GM13976 (cell line): ENCODE data around the gene GABRA4.

Experiments
- DNase-seq: peaks from one replicate; pipeline ENCODE4 v3.0.0; 2012; ENCODE audit warnings: low spot score
- CTCF ChIP-seq: IDR thresholded peaks from 2 replicates; pipeline ENCODE4 v1.5.1; 2012; ENCODE audit warnings: borderline replicate concordance, mild to moderate bottlenecking; ENCODE audit not compliant: insufficient read depth; ENCODE audit errors: extremely low read depth, missing control alignments, control extremely low read depth
- in situ Hi-C: fragments of 300-500 bp; cut with MboI; formaldehyde crosslinking; loops from one replicate; pipeline ENCODE4 v1.12.0; 2022; ENCODE audit warnings: low sequenced_read_pairs, mixed read lengths, inconsistent platforms; ENCODE audit not compliant: unreplicated experiment

The GABRA4 gene

DNA sequence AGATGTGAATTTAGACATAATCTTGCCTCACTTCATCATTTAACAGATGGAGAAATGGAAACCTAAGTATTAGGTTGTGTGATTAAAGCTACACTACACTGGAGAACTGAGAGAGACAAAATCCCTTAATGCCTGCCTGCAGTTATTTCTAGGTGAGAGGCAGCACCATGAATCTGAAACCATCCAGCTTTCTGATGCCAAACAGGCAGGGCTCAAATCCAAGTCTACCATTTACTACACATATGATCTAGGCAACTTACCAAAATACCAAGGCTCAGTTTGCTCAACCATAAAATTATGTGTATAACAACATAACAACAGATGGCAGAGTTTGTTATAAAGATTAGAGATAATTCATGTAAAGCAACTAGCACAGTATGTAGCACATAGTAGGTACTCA, 38.7 kb downstream of the GABRA4 start:
- TF ChIP-seq CTCF = no peak
- DNase-seq = no peak
- in situ Hi-C loops = no loop called here

DNA sequence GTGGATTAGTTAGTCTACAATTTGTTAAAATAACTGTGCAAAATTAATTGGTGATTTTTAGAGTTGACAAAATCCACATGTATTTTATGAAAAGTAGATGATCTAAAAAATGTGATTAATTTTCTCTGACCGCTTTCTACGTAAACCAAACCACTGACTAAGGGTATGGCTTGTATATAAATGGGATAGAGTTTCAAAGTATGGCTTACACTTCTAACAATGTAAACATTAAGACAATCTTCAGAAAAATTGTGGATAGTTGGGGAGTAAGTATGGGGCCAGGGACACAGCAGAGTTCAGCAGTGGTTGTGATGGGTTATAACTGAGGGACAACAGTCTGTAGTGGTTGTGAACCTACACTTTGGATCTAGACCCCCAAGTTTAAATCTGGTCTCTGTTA, 39.8 kb downstream of the GABRA4 start:
- in situ Hi-C loops = no loop called here
- DNase-seq = no peak
- no peak for TF ChIP-seq CTCF

DNA sequence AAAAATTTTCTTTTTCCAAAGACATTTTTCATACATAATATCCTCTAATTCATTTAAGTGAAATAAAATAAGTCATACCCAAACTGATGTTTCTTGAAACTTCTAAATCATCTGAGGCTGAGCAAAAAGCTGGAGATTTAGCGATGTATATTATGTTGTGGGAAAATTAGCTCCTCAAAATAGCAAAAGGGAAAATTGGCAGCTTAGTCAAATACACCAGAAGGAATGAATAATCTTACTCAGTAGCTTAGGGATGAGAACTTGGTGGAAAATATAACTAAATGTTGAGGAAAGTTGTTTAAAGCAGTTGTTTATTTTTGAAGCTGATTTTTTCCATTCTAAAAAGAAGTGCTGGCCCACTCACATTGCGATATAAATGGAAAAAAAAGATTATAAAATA, 40.9 kb downstream of the GABRA4 start:
- no peak for TF ChIP-seq CTCF
- DNase-seq = no peak
- in situ Hi-C loops = no loop called here

GRCh38 chr4:46950826-46951225, 42.6 kb downstream of the GABRA4 start:
- no peak for TF ChIP-seq CTCF
- no peak for DNase-seq
- in situ Hi-C loops = no loop called here

DNA sequence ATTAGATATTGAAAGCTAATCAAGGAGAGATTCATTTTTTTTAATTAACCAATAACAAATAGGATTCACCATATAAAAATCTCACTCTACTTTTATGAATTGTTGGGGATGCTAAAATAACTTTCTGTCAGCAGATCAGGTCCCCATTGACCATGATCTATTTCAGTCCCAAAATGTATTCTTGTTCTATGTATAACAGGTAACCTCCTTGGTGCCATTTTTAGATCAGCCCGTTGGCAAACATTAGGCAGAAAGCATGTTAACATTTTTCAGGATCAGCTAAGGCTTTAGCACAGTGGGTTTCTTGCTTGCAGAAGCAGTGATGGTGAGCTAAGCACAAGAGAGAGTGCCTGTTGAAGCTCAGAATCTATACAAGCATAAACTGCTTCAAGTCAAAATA, 43.6 kb downstream of the GABRA4 start:
- TF ChIP-seq CTCF = no peak
- DNase-seq = no peak
- in situ Hi-C loops = loop anchor here (25.0 kb wide), 1 partner anchor 87 kb away; the partner anchor contains the start of gene GABRB1

DNA sequence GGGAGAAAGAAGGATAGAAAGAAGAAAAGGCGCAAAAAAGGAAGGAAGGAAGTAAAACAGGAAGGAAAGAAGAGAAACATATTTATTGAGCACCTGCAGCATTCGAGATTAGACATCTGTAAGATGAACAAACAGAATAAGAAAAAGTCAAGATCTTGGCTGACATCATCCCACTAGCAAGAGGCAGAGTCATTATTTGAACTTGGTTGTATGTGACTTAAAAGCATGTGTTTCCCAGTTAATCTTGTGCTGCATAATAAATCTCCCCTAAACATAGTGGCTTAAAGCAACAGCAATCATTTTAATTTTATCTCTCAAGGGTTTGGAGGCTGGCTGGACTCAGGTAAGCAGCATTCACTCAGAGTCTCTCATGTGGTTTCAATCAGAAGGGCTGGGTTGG, 45.8 kb downstream of the GABRA4 start:
- no peak for TF ChIP-seq CTCF
- in situ Hi-C loops = loop anchor here (25.0 kb wide), 1 partner anchor 90 kb away; the partner anchor contains the start of gene GABRB1
- DNase-seq = no peak
